Left forelimb (tissue), 1 donor: Measurements from ENCODE around the gene FRMD8.
A peak's percentile ranks its signal among the peaks of the same experiment; 100 is the strongest.

Experiments
- DNase-seq: peaks from one replicate; pipeline ENCODE4 v3.0.0-alpha.2; 2018; ENCODE audit warnings: low spot score

FRMD8 gene

DNA sequence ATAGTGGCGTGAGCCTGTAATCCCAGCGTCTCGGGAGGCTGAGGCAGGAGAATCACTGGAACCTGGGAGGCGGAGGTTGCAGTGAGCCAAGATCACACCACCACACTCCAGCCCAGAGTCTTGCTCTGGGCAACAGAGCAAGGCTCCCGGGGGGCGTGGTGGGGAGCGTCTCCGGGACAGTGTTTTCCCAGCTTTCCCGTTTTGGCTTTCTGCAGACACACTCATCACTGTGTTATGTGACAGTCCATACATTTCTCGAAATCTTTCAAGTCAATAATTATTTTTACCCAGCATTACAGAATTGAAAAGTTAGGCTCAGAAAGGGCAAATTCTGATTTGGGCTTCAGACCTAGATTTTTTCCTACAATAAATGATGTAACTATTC is 67.9 kb downstream of the FRMD8 start:
- no peak for DNase-seq

DNA sequence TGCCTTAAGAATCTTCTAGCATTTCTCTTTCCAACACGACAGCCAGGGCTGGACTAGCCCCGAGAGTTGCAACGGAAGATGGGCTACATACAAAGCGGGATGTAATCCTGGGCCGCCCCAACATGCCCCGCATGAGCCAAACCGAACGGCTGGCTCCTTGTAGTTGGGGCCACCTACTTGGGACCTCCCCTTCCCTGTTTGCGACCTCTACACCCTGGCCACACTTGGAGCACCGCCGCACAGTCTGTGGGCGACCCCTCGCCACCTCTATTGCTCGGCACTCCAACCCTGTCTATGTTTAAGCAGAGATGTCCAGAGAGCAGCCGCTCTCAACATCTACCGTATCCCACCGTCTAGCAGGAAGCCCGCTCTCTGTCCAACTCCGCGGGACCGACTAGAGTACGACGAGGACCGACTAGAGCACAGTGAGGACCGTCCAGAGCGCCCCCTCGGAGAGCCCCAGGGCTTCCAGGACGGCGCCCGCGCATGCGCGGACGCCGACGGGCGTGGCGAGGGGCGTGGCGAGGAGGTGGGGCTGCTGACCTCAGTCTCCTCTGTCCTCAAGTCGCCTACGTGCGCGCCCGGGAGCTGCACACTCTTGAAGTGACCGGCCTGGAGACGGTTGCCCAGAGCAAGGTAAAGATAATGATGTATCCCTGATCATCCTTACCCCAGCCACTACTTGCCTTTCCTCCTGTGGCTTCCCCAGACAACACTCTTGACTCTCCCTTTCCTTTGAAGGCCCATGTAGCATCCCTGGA is 68.4 kb downstream of the FRMD8 start:
- DNase-seq, result peak; percentile 95

- no peak for DNase-seq
Measured at GRCh38 chr11:65456418-65456817, 70.0 kb downstream of the FRMD8 start.

DNA sequence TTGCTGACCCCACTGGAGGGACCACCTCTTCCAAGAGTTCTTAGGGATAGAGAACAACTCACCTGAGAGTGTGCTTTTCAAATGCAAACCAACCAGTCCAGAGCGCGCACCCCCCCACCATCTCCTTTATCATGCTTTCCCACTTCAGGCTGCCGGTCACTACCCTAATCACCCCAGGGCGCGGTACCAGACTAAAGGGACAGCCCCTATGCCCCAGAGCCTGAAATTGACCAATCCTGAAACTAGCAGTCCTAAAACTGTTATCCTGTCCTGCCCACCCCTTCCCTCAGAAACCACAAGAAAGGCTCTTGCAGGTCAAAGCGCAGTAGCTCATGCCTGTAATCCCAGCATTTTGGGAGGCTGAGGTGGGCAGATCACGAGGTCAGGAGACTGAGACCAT is 73.1 kb downstream of the FRMD8 start:
- DNase-seq, result no peak
